Upper lobe of left lung (tissue), 6 donors: Measurements from ENCODE around the gene EDARADD. TPM values are rescaled to one million over a fixed set of nuclear protein-coding genes. Genes with fewer than 3 reads are reported as not detected.
A peak's percentile ranks its signal among the peaks of the same experiment; 100 is the strongest.

Experiments
- ATAC-seq, 2 donors: fragments of 200-7000 bp; cut with Tn5 transposase; one replicate each; pipeline ENCODE4 v1.9.1; 2022; ENCODE audit warnings: mild to moderate bottlenecking in 2 of 2, moderate library complexity in 2 of 2; ENCODE audit not compliant: low FRiP score in 2 of 2
- DNase-seq, 2 donors: peaks; one replicate each; pipeline ENCODE4 v3.0.0-alpha.2; 2019 to 2020
- H3K27ac ChIP-seq, 4 donors: fragments of 200-600 bp; sonication (generic); one replicate each; pipeline ENCODE4 v1.5.1; 2016 to 2019
- H3K27me3 ChIP-seq, 4 donors: fragments of 200-600 bp; sonication (generic); one replicate each; pipeline ENCODE4 v1.5.1; 2017 to 2019
- H3K36me3 ChIP-seq, 4 donors: fragments of 200-600 bp; sonication (generic); one replicate each; pipeline ENCODE4 v1.5.1; 2016 to 2019
- H3K4me1 ChIP-seq, 4 donors: fragments of 200-600 bp; sonication (generic); one replicate each; pipeline ENCODE4 v1.5.1; 2018 to 2019
- H3K4me3 ChIP-seq, 4 donors: fragments of 200-600 bp; sonication (generic); one replicate each; pipeline ENCODE4 v1.5.1; 2017 to 2019; ENCODE audit warnings: mild to moderate bottlenecking in 2 of 4, moderate library complexity in 1 of 4
- H3K9me3 ChIP-seq, 4 donors: fragments of 200-600 bp; sonication (generic); one replicate each; pipeline ENCODE4 v1.5.1; 2018 to 2019
- EP300 ChIP-seq, 4 donors: sonication (generic); formaldehyde crosslinking; IDR thresholded peaks; one replicate each; pipeline ENCODE4 v1.5.1; 2017; ENCODE audit warnings: antibody characterized with exemption in 4 of 4, control low read depth in 2 of 4
- POLR2A ChIP-seq, 4 donors: fragments of 450-650 bp; IDR thresholded peaks; one replicate each; pipeline ENCODE4 v1.5.1; 2016 to 2017; ENCODE audit warnings: antibody characterized with exemption in 4 of 4, mild to moderate bottlenecking in 2 of 4
- POLR2AphosphoS5 ChIP-seq, 2 donors: sonication (generic); formaldehyde crosslinking; IDR thresholded peaks; one replicate each; pipeline ENCODE4 v1.5.1; 2017; ENCODE audit warnings: antibody characterized with exemption in 2 of 2
- WGBS, 2 donors: methylation state at CpG; one replicate each; pipeline ENCODE4 v1.1.5; 2017 to 2018; 5-methylcytosine and 5-hydroxymethylcytosine counted together
- total RNA-seq, 6 donors: library from RNA; depleted of rRNA in 4 of 6; stranded (reverse); fragments of >200 nt in 4 of 6; gene quantifications; one replicate each; pipeline versions ENCODE4 v1.1.0 to v1.2.1, GENCODE V29; 2016 to 2021
- TF ChIP-seq, protein P1 (sequence below), 6 experiments: fragments of 450-650 bp in 4 of 6; fragments of 200-600 bp in 2 of 6; sonication (generic) in 2 of 6; IDR thresholded peaks; one replicate each; pipeline ENCODE4 v1.5.1; 2016 to 2019; ENCODE audit warnings: antibody characterized with exemption in 6 of 6
- donor health status: DM: no; HTN: no; CAD: no; lungs with moderate emphysema.
- donor health status: DM: no; HTN: yes; CAD: no; lungs with severe emphysema.

Gene EDARADD
- total RNA-seq, 6 donors from 2014 or later = 0.11 to 2.6 (median 0.57) TPM; not detected in 1

DNA sequence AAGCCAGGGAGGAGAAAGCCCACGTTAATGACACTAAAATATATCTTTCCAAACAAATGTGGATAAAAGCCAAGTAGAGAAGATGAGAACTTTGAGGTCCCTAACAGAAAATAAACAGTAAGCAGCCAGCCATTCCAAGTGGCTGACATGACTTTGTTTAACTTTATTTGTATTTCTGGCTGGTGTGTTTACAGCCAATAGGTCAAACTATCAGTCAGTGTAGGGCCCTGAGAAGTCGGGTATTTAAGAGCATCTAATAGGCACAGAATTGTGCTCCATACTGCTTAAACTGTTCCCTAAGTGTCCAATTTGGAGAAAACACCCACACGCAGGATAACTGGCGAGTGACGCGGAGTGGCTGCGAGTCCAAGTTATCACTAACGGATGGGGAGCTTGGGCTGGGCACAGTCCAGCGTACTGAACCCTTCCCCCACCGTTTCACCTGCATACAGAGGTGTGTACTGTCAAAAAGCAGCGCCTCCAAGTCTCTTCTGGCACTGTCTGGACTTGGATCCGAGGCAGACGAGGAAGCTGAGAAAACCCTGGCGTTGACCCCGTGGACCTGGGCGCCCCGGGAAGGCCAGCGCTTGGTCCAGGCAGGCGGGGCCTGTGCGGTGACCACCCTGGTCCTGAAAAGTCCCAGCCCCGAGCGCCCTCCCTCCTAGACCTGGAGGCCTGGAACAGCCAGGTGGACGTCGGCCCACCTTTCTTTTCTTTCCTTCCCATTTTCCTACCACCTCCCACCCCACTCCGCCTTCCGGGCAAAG, 129.0 kb downstream of the EDARADD start:
- TF ChIP-seq EP300 (IDR thresholded peaks at IDR 0.05) = no peak
- H3K27me3 ChIP-seq = no peaks in the 10 kb centered on the region
- H3K9me3 ChIP-seq = no peaks in the 10 kb centered on the region
- ATAC-seq (peak; percentile 42 to 67), DNase-seq (peak; percentile 54 to 74)
- peak overlapping the region; percentile 94 to 98 (median 94) for H3K27ac ChIP-seq
- H3K36me3 ChIP-seq = peaks cover 5 to 23% (median 15%) of the 10 kb centered on the region in 4 donors
- H3K4me3 ChIP-seq = peak overlapping the region; percentile 73 to 96 (median 90)
- H3K4me1 ChIP-seq = peaks cover 7 to 17% (median 10%) of the 10 kb centered on the region in 4 donors
- 19 to 23% methylated on average over 26 of the region's 26 CpGs for WGBS, 2 donors

DNA sequence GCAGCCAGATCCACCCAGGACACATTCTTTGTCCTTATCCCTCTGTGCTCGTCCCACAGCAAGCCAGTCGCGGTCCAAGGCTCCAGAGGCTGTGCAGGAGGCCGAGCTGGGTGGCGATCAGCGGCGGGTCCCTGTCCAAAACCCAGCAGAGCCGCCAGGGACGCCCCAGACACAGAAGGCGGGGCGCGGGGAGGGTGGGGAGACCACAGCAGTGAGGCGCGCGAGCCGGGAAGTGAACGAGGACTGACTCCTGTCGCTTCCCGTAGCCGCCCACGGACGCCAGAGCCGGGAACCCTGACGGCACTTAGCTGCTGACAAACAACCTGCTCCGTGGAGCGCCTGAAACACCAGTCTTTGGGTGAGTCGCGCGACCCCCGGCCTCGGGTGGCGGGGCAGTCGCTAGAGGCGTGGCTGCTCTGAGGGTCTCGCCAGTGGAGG, 129.6 kb downstream of the EDARADD start, which contains the start of gene LGALS8:
Gene LGALS8, plus strand, starts transcription at position 279 of the 438 bp plus-strand sequence. CDS start 2,089 bp downstream, outside the sequence.
- Histone ChIP-seq H3K36me3 (peaks cover 5 to 25% (median 16%) of the 10 kb centered on the region in 4 donors), H3K27ac (peak within 1 kb of the TSS; percentile 94 to 98 (median 94)), H3K4me3 (peak within 1 kb of the TSS; percentile 73 to 96 (median 90)), H3K4me1 (peaks cover 7 to 17% (median 10%) of the 10 kb centered on the region in 4 donors), H3K27me3 (no peaks in the 10 kb centered on the region), H3K9me3 (no peaks in the 10 kb centered on the region)
- DNase-seq (peak; percentile 94 to 95), ATAC-seq (peak; percentile 96 to 98)
- 0 to 1% methylated on average over 4 to 28 of the region's 35 CpGs for WGBS, 2 donors
- TF ChIP-seq, protein P1, sequence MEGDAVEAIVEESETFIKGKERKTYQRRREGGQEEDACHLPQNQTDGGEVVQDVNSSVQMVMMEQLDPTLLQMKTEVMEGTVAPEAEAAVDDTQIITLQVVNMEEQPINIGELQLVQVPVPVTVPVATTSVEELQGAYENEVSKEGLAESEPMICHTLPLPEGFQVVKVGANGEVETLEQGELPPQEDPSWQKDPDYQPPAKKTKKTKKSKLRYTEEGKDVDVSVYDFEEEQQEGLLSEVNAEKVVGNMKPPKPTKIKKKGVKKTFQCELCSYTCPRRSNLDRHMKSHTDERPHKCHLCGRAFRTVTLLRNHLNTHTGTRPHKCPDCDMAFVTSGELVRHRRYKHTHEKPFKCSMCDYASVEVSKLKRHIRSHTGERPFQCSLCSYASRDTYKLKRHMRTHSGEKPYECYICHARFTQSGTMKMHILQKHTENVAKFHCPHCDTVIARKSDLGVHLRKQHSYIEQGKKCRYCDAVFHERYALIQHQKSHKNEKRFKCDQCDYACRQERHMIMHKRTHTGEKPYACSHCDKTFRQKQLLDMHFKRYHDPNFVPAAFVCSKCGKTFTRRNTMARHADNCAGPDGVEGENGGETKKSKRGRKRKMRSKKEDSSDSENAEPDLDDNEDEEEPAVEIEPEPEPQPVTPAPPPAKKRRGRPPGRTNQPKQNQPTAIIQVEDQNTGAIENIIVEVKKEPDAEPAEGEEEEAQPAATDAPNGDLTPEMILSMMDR (IDR thresholded peaks at IDR 0.05) = peak in 1 of 6 experiments; percentile 10
- TF ChIP-seq EP300 (IDR thresholded peaks at IDR 0.05) = peak in 1 of 4 donors; percentile 66
- peak; percentile 89 to 92 for TF ChIP-seq POLR2AphosphoS5 (IDR thresholded peaks at IDR 0.05)
- peak in 2 of 4 donors; percentile 49 to 57 for TF ChIP-seq POLR2A (IDR thresholded peaks at IDR 0.05)

DNA sequence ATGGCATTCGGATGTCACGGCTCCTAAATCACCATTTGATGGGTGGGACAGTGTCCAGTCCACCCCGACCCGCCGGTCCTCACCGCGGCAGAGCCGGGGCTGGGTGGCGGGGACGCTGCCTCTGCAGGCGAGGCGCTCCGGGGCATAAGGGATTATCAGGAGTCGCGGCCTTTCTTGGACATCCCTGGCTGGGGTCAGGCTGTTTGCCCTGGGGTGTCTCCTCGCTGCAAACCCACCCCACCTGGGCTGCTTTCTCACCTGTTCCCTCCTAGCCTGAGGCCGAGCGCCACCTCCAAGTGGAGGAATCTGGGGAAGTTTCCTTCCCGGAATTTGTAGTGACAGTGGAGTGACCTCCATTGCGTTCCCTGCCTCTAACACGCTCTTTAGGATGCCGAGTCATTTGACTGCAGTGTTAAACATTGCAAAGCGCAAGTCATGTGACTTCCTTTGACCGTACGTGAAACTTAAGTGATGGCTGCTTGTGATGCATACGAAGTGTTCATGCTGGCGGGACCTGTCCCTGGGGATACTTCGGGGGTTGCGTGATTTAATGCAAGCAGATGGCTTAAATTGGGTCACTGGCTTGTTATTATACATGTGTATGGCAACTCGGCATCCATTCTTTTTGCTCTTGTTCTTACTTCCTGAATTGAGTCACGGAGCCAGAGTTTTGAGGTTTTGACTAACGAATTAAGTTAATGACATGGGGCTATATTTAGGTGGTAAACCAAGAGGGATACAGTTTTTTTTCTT, 130.2 kb downstream of the EDARADD start:
- Histone ChIP-seq H3K4me1 (peaks cover 7 to 17% (median 10%) of the 10 kb centered on the region in 4 donors), H3K36me3 (peaks cover 5 to 31% (median 21%) of the 10 kb centered on the region in 4 donors), H3K4me3 (peak overlapping the region; percentile 73 to 96 (median 90)), H3K27me3 (no peaks in the 10 kb centered on the region), H3K27ac (peak overlapping the region; percentile 94 to 98 (median 94)), H3K9me3 (no peaks in the 10 kb centered on the region)
- WGBS, 2 donors = 0% methylated on average over 21 to 32 of the region's 32 CpGs
- DNase-seq = peak in 1 of 2 donors; percentile 78
- peak; percentile 84 to 91 for ATAC-seq
- TF ChIP-seq EP300 (IDR thresholded peaks at IDR 0.05) (peak in 1 of 4 donors; percentile 2), POLR2AphosphoS5 (IDR thresholded peaks at IDR 0.05) (peak; percentile 50 to 66), POLR2A (IDR thresholded peaks at IDR 0.05) (peak in 2 of 4 donors; percentile 38 to 47)
- TF ChIP-seq, protein P1 (IDR thresholded peaks at IDR 0.05) = no peak

DNA sequence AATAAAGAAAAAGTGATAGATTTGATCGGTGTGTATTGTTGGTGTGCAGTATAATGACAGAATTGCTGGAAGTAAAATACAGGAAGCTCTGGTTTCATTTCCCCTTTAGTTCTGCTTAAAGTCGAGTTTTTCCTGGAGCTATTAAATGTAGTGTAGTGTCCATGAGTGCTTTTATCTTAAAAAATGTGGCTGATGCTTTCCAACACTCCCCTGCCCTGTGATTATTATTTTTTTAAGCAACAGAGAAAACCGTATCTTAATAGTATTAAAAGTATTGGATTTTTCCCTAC, 130.8 kb downstream of the EDARADD start:
- TF ChIP-seq, protein P1 (IDR thresholded peaks at IDR 0.05) = no peak
- TF ChIP-seq EP300 (IDR thresholded peaks at IDR 0.05) (no peak), POLR2AphosphoS5 (IDR thresholded peaks at IDR 0.05) (no peak), POLR2A (IDR thresholded peaks at IDR 0.05) (no peak)
- peaks cover 7 to 17% (median 10%) of the 10 kb centered on the region in 4 donors for H3K4me1 ChIP-seq
- H3K4me3 ChIP-seq = peak overlapping the region; percentile 73 to 96 (median 90)
- no peak for DNase-seq
- H3K27ac ChIP-seq = peak overlapping the region; percentile 94 to 98 (median 94)
- H3K27me3 ChIP-seq = no peaks in the 10 kb centered on the region
- 9 to 11% methylated on average over 3 of the region's 3 CpGs for WGBS, 2 donors
- ATAC-seq = peak in 1 of 2 donors; percentile 30
- peaks cover 5 to 32% (median 22%) of the 10 kb centered on the region in 4 donors for H3K36me3 ChIP-seq
- H3K9me3 ChIP-seq = no peaks in the 10 kb centered on the region

DNA sequence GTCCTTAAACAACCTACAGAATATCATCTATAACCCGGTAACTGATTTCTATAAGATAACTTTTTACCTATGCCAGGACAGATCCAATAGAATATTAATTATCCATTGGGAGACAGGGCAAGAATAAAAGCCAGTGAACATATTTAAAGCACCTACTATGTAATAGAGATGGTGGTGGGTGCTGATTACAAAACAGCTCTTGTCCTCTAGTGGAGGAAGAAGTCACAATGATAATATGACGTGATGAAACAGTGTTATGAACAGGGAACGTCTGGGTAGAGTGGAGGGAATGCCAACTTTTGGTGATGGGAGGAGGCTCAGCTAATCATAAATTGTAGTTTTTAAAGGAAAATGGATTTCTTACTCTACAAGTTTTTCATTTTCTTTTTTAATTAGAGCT, 132.0 kb downstream of the EDARADD start:
- no peak for TF ChIP-seq EP300 (IDR thresholded peaks at IDR 0.05)
- TF ChIP-seq, protein P1 (IDR thresholded peaks at IDR 0.05) = no peak
- TF ChIP-seq POLR2A (IDR thresholded peaks at IDR 0.05) = no peak
- TF ChIP-seq POLR2AphosphoS5 (IDR thresholded peaks at IDR 0.05) = no peak
- no peak for DNase-seq
- Histone ChIP-seq H3K27ac (no peak overlapping the region), H3K4me1 (peaks cover 7 to 17% (median 10%) of the 10 kb centered on the region in 4 donors), H3K9me3 (no peaks in the 10 kb centered on the region), H3K4me3 (no peak overlapping the region), H3K27me3 (no peaks in the 10 kb centered on the region), H3K36me3 (peaks cover 5 to 41% (median 22%) of the 10 kb centered on the region in 4 donors)
- no peak for ATAC-seq
- WGBS, 2 donors = 76 to 78% methylated on average over 3 of the region's 3 CpGs
